Amniotic epithelial cell (primary cell): Measurements from ENCODE around the gene CLEC4D.
A peak's percentile ranks its signal among the peaks of the same experiment; 100 is the strongest.
"Not testable (repeated sequence)": the region's sequence is repeated elsewhere in the genome, so short reads cannot be mapped to it uniquely, and the experiment has no call there.

Experiments used
- DNase-seq: peaks from one replicate; pipeline ENCODE4 v3.0.0-alpha.2; 2010; ENCODE audit warnings: low read depth

The CLEC4D gene

DNA sequence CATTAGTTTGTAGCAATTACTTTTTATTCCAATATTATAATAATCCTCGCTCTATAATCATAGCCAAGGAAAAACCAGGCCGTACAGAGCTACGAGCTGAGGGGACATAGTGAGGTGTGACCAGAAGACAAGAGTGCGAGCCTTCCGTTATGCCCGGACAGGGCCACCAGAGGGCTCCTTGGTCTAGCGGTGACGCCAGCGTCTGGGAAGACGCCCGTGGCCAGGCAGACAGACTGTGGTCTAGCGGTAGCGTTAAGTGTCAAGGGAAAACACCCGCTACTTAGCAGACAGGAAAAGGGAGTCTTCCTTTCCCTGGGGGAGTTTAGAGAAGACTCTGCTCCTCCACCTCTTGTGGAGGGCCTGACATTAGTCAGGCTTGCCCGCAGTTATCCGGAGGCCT, 24.5 kb downstream of the CLEC4D start:
- not testable (repeated sequence) for DNase-seq

DNA sequence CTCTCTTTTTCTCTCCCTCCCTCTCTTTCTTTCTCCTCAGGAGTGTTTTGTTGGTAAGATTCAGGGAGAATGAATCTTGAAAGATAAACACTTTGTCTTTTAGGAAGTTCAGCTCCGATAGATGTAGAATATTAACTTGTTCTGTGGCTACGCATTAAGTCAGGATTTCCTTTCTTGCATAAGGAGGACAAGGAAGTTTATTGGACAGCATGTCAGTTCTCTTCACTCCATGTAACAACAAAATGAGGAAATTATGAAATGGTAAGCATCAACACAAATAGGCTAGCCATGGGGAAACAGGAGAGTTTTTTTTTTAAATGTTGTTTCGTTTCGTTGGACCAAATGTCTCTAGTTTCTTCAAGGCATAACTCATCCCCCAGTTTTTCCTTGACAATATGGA, 27.5 kb downstream of the CLEC4D start, which contains the start of gene CLEC4E:
CLEC4E (minus strand) TSS at position 75 of the 400 bp plus-strand sequence. CDS start 108 bp downstream, outside the sequence.
- not testable (repeated sequence) for DNase-seq

DNA sequence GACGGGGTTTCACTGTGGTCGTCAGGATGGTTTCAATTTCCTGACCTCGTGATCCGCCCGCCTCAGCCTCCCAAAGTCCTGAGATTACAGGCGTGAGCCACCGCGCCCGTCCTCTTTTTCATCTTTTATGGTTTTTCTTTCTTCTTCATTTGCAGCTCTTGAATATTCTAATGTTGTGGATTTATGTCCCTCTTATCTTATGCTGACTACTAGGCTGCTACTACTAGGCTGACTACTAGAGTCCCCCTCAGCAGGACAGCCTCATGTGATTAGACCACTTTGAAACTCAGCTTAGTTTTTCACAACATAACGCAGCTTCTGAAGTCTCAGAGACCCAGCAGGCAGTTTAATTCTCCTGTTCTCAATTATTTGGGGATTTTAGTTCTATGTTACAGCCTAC, 28.3 kb downstream of the CLEC4D start:
- DNase-seq, result no peak

DNA sequence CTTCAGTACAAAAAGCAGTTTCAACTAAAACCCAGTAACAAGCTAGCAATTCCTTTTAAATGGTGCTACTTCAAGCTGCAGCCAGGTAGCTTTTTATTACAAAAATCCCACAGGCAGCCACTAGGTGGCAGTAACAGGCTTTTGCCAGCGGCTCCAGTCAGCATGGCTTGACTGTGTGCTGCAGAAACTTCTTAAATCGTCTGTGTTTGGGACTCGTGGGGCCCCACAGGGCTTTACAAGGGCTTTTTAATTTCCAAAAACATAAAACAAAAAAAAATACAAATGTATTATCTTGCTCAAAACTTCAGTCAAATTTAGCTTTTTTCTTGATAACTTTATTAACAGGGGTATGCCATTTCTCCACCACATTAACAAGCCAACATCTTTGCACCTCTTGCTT, 31.0 kb downstream of the CLEC4D start:
- DNase-seq, result peak; percentile 51

DNA sequence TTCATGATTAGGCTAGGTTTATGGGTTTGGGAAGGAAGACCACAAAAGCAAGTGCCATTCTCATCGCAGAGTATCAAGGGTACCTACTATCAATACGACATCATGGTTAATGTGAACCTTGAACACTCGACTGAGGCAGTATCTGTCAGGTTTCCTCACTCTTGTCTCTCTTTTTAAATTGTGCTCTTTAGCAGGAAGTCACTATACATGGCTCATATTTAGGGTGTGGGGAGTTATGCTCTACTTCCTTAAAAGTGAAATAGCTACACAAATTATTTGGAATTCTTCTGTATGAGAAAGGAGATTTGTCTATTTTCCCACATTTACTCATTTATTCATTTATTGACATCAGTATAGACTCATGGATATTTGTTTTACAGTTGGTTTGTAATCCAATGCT, 33.3 kb downstream of the CLEC4D start:
- DNase-seq, result no peak

DNA sequence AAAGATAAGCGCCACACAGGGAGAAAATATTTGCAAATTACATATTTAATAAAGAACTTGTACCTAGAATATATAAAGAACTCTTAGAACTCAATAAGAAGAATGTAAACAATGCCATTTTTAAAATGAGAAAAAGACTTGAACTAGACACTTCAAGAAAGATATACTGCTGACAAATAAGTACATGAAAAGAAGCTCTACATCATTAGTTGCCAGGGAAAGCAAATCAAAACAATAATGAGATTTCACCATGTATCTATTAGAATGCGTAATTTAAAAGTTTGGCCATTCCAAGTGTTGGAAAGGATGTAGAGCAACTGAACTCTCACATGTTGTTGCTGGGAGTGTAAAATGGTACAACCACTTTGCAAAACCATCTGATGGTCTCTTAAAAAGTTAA, 34.3 kb downstream of the CLEC4D start:
- no peak for DNase-seq

DNA sequence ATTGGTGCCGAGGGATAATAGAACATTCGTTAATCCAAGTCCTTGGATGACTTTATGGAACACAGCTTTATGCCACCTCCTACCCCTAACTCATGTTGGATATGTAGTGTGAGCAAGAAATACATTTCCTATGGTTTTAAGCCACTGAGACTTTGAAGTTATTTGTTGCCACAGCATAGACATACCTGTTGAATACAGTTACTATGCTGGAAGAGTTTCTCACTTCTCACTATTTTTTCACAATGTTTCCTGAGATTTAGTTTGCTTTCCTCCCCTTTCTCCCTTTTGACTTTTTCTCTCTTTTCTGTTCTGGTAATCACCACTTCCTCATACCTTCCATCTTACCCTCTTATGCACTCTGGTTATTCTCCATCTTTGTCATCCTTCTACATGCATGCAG, 34.9 kb downstream of the CLEC4D start:
- no peak for DNase-seq

DNA sequence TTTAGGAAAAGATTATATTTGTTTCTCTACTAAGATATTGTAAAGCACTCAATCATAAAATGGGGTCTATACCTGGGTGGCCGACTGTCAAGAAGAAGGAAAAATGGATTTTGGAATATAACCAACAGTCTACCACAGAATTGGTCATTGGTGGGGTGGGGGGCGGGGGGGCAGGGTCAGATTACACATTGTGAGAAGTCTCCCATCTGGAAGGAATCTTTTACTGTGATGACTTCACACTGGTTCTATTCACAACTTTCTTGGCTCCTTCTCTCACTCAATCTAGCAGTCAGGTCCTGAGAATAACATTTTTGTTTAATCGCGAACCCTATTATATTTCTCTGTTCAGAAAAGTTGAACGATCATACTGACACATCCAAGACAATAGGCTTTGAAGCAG, 36.1 kb downstream of the CLEC4D start:
- DNase-seq, result no peak

DNA sequence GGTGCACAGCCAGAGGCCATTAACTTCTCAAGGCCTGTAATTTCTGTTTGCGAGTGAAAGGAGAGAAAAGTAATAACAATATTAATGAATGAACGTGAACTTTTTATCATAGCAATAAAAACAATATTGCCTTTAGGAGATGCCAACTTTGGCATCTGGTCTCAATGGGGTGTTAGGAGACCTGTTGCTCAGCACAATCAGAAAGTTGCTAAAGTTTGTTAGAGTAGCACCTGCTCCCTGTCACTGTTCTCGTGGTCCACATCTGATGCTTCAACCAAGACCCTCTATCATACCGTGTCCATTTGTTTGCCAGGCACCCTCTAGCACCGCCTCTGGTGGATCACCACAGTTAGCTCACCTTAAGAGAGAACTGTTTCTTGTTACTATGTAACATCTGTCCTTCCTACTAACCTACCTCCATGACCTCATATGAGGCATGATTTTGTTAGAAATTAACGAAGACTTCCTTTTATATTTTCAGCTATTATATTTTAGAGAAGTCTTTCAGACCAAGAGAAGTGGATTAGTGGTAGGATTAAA, 39.9 kb downstream of the CLEC4D start:
- DNase-seq, result no peak

DNA sequence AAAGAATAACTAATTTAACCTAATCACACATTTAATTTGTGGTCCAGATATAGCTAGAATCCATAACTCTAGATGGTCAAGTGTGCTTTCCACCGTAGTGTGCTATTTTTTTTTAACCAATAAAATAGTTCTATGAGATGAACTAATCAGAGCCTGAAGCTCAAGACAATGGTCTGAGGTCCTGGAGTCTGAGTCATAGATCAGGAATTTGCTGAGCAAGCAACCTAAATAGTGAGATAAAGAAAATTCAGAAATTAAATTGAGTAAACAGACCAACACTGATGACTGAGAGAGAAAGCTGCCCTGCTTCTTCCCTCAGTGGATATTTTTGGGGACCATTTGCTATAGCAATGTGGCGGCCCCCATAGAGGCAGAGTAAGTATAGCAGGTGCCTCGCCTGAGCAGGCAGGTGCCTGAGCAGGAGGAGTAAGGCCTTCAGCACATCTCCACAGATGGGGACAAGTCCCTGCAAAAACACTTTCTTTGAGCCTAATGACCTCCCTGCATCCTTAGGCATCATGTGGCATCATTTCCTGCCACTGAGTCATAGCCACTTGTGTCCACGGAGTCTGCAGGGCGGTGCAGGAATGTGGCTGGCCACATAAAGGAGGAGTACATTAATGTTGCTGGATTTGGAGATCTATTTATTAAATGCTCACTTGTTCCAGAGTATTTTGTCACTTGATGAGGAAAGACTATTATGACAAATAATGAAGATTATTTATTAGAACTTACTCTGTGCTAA, 41.3 kb downstream of the CLEC4D start:
- peak; percentile 25 for DNase-seq

DNA sequence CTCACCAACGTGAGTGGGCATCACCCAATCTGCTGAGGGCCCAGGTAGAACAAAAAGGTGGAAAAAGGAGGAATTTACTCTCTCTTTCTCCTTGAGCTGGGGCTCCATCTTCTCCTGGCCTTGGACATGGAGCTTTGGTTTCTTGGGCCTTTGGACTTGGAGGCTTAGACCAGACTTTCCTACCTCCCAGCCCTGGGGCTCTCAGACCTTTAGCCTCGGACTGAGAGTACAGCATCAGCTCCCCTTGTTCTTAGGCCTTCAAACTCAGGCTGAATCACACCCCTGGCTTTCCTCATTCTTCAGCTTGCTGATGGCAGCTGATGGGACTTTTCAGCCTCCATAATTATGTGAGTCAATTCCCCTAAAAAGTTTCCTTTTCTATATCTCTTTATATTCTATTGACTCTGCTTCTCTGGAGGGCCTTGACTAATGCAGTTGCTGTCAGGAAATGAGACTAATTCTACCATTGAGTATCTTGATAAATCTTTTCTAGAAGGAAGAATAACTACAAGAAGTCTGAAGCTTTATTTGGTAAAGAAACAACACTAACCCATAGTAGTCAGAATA, 43.3 kb downstream of the CLEC4D start:
- no peak for DNase-seq

DNA sequence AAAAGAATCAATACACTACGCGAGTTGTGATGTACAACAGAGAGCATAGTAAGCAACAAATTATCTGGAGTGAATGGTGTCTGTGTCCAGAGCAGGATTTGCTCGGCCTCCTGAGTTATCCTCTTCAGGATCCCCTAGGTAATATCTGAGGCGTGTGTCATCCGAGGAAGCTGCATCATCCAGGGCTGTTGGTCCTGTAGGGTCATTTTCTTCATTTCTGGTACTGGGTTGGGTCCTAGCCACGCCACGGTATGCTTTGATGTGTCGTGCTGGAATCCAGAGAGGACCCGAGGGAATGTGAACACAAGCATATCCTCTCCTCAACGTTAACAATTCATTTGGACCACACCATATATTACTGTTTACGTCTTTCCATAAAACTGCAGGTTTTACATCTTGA, 46.4 kb downstream of the CLEC4D start:
- no peak for DNase-seq

DNA sequence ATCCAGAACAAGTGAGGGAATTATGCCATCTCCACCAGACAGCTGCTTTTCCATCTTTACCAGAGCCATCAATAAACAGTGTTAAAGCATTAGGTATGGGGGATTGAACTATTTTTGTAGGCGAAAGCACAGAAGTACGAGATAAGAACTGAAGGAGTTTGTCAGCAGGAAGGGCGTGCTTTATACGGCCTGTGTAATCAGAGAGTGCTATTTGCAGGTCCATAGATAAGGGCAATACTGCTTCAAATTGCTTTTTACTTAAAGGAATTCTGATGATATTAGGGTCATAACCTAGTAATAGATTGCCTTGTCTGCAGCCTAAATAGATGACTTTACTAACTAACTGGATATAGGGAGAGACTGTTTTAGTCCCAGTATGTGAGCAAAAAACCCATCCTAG, 47.7 kb downstream of the CLEC4D start:
- no peak for DNase-seq

DNA sequence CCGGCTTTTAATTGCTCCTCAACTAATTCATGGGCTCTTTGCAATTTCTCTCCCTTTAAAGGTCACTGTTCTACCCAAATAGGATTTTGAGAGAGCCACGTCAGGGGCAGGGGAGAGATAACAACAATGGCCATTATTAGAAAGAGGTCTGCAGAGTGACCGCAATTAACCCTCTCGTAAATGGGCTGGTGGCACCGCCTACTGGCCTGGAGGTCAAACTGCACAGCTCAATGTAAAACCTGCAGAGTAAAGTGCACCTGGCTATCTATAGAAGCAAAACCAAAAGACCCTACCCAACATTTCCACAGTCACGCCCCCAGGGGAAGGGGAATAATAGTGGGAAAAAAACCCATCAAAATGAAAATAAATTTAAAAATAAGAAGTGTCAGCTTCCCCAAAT, 49.0 kb downstream of the CLEC4D start:
- no peak for DNase-seq

DNA sequence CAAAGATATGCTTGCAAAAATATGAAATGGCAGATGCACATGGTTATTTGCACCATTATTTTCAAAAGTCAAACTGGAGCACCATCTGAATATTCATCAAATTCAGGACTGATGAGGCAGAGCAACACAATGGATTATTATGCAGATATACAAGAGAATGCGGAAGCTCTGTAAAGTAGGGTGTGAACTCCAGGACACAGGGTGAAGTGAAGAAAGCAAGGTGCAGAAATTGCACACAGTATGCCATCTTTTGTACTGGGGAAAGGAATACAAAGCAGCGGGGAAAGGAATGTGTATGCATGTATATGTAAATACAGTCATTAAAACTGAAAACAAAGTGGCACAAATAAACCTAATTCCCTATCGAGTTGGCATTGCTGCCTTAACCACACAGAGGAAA, 50.1 kb downstream of the CLEC4D start:
- DNase-seq, result no peak

DNA sequence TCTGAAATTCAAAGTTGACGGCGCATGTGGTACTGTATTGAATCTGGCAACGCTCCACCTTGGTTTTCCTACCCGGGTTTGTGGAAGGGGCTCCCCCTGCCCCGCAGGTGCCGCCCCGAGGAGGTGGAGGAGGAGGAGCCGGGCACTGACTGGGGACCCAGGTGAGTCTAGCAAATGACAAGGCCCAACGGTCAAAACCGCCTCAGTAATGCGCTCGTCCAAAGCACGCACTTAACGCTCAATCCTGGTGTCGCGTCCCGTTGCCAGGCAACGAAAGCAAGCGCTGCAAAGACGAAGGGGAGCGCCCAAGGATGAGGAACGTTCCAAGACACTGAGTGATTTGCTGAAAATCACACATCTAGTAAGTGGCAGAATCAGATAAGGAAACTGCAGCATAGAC, 51.4 kb downstream of the CLEC4D start:
- DNase-seq, result no peak

DNA sequence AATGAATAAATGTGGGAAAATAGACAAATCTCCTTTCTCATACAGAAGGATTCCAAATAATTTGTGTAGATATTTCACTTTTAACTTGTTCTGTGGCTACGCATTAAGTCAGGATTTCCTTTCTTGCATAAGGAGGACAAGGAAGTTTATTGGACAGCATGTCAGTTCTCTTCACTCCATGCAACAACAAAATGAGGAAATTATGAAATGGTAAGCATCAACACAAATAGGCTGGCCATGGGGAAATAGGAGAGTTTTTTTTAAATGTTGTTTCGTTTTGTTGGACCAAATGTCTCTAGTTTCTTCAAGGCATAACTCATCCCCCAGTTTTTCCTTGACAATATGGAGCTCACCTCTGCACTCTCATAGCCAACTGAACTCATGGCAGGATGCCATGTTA, 52.7 kb downstream of the CLEC4D start:
- DNase-seq, result not testable (repeated sequence)

DNA sequence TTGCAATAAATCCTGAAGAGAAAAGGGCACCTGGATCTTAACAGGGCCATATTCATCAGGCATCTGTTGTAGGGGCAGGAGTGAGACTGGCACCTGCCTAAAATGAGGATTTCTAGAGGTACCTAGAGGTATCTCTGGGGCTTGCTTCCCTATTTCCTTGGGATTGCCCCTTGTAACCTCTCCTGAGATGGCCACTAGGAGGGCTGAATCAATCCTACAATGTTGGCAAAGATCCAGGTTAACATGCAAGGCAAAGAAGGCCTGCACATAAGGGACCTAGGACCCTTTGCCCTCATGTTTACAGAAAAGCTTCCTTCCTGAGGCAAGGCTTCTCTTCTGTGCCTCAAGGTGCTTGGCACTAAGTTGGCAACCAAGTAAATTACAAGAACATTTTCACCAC, 53.2 kb downstream of the CLEC4D start:
- DNase-seq, result no peak
